Esophagus muscularis mucosa (tissue), 4 donors: ENCODE results near the gene HAGH. TPM values are rescaled to one million over a fixed set of nuclear protein-coding genes. Genes with fewer than 3 reads are reported as not detected.

Source experiments
- DNase-seq: peaks from one replicate; pipeline ENCODE4 v3.0.0-alpha.2; 2017; ENCODE audit errors: extremely low spot score
- H3K27ac ChIP-seq, 4 donors: fragments of 200-600 bp; sonication (generic); replicated peaks in 1 of 4; 1 replicate in 3 of 4; 2 replicates in 1 of 4; pipeline ENCODE4 v1.5.1; 2016 to 2019; ENCODE audit warnings: mild to moderate bottlenecking in 1 of 4
- H3K27me3 ChIP-seq, 4 donors: fragments of 200-600 bp; sonication (generic); one replicate each; pipeline versions ENCODE4 v1.5.1 to v1.6.0; 2016 to 2019
- H3K36me3 ChIP-seq, 4 donors: fragments of 200-600 bp; sonication (generic); one replicate each; pipeline ENCODE4 v1.5.1; 2016 to 2019
- H3K4me1 ChIP-seq, 4 donors: fragments of 200-600 bp; sonication (generic); one replicate each; pipeline ENCODE4 v1.5.1; 2016 to 2019
- H3K4me3 ChIP-seq, 4 donors: fragments of 200-600 bp; sonication (generic); 1 replicate in 2 of 4; 2 replicates in 2 of 4; pipeline ENCODE4 v1.5.1; 2016 to 2019; ENCODE audit warnings: mild to moderate bottlenecking in 4 of 4, moderate library complexity in 1 of 4
- H3K9me3 ChIP-seq, 4 donors: fragments of 200-600 bp; sonication (generic); 1 replicate in 3 of 4; 2 replicates in 1 of 4; pipeline ENCODE4 v1.5.1; 2016 to 2019
- EP300 ChIP-seq: sonication (generic); formaldehyde crosslinking; IDR thresholded peaks from one replicate; pipeline ENCODE4 v1.6.1; 2017; ENCODE audit warnings: antibody characterized with exemption
- POLR2A ChIP-seq: fragments of 450-650 bp; IDR thresholded peaks from one replicate; pipeline ENCODE4 v1.6.1; 2017; ENCODE audit warnings: antibody characterized with exemption, moderate library complexity, mild to moderate bottlenecking, low read depth
- POLR2AphosphoS5 ChIP-seq, 2 donors: sonication (generic); formaldehyde crosslinking; IDR thresholded peaks; one replicate each; pipeline ENCODE4 v1.6.1; 2017; ENCODE audit warnings: antibody characterized with exemption in 2 of 2
- WGBS: methylation state at CpG from one replicate; pipeline ENCODE4 v1.1.5; 2018; 5-methylcytosine and 5-hydroxymethylcytosine counted together
- intact Hi-C: fragments of 100-400 bp; cut with DNase I; formaldehyde crosslinking; loops from one replicate; pipeline ENCODE4 v1.15.1; 2023
- total RNA-seq, 4 donors: library from RNA; depleted of rRNA; stranded (reverse); fragments of >200 nt; gene quantifications; one replicate each; pipeline versions ENCODE4 v1.1.0 to v1.2.1, GENCODE V29; 2016
- TF ChIP-seq, protein P1 (sequence below), 3 experiments: fragments of 200-600 bp in 2 of 3; fragments of 450-650 bp in 1 of 3; sonication (generic) in 2 of 3; IDR thresholded peaks; one replicate each; pipeline ENCODE4 v1.5.1; 2017 to 2019; ENCODE audit warnings: antibody characterized with exemption in 3 of 3, mild to moderate bottlenecking in 2 of 3, moderate library complexity in 1 of 3

HAGH gene
- total RNA-seq, 4 donors from 2014 or later, result 148 to 264 (median 180) TPM

GRCh38 chr16:1790261-1790610, 36.4 kb downstream of the HAGH start:
- intact Hi-C loops, result no loop called here

GRCh38 chr16:1789643-1790045, 37.0 kb downstream of the HAGH start:
- peaks cover 0 to 27% (median 13%) of the 10 kb centered on the region in 4 donors for H3K4me1 ChIP-seq
- no peak overlapping the region for H3K4me3 ChIP-seq
- no peaks in the 10 kb centered on the region for H3K27me3 ChIP-seq
- WGBS, result 89% methylated on average over 19 of the region's 25 CpGs
- DNase-seq, result no peak
- peaks cover 15 to 76% (median 71%) of the 10 kb centered on the region in 4 donors for H3K36me3 ChIP-seq
- intact Hi-C loops, result loop anchor here (5.0 kb wide), 1 partner anchor 33 kb away; no protein-coding TSS in a partner anchor
- no peak overlapping the region for H3K27ac ChIP-seq
- TF ChIP-seq EP300 (no peak), POLR2AphosphoS5 (IDR thresholded peaks at IDR 0.05) (no peak), POLR2A (no peak)
- TF ChIP-seq, protein P1, sequence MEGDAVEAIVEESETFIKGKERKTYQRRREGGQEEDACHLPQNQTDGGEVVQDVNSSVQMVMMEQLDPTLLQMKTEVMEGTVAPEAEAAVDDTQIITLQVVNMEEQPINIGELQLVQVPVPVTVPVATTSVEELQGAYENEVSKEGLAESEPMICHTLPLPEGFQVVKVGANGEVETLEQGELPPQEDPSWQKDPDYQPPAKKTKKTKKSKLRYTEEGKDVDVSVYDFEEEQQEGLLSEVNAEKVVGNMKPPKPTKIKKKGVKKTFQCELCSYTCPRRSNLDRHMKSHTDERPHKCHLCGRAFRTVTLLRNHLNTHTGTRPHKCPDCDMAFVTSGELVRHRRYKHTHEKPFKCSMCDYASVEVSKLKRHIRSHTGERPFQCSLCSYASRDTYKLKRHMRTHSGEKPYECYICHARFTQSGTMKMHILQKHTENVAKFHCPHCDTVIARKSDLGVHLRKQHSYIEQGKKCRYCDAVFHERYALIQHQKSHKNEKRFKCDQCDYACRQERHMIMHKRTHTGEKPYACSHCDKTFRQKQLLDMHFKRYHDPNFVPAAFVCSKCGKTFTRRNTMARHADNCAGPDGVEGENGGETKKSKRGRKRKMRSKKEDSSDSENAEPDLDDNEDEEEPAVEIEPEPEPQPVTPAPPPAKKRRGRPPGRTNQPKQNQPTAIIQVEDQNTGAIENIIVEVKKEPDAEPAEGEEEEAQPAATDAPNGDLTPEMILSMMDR (IDR thresholded peaks at IDR 0.05), result no peak
- H3K9me3 ChIP-seq, result no peaks in the 10 kb centered on the region

More at GRCh38 chr16:1790261-1790610, 36.4 kb downstream of the HAGH start:
- no peak for DNase-seq
- peaks cover 15 to 73% (median 68%) of the 10 kb centered on the region in 4 donors for H3K36me3 ChIP-seq
- H3K4me3 ChIP-seq, result no peak overlapping the region
- TF ChIP-seq POLR2A, result no peak
- TF ChIP-seq POLR2AphosphoS5 (IDR thresholded peaks at IDR 0.05), result no peak
- no peak for TF ChIP-seq EP300
- TF ChIP-seq, protein P1 (IDR thresholded peaks at IDR 0.05), result no peak
- WGBS, result 97% methylated on average over 12 of the region's 15 CpGs
- no peaks in the 10 kb centered on the region for H3K9me3 ChIP-seq
- H3K27me3 ChIP-seq, result no peaks in the 10 kb centered on the region
- H3K27ac ChIP-seq, result no peak overlapping the region
- peaks cover 0 to 21% (median 8%) of the 10 kb centered on the region in 4 donors for H3K4me1 ChIP-seq

- Histone ChIP-seq H3K27me3 (no peaks in the 10 kb centered on the region), H3K4me1 (peaks cover 8 to 36% (median 23%) of the 10 kb centered on the region in 4 donors), H3K4me3 (no peak overlapping the region), H3K36me3 (peaks cover 15 to 76% (median 71%) of the 10 kb centered on the region in 4 donors), H3K27ac (no peak overlapping the region), H3K9me3 (no peaks in the 10 kb centered on the region)
- intact Hi-C loops, result loop anchor here (5.0 kb wide), 1 partner anchor 34 kb away; no protein-coding TSS in a partner anchor
- no peak for DNase-seq
- TF ChIP-seq POLR2AphosphoS5 (IDR thresholded peaks at IDR 0.05), result no peak
- no peak for TF ChIP-seq POLR2A
- TF ChIP-seq, protein P1 (IDR thresholded peaks at IDR 0.05), result no peak
- WGBS, result 66% methylated on average over 4 of the region's 19 CpGs
These were observed 37.9 kb downstream of the HAGH start for GRCh38 chr16:1788708-1789100.

- no peaks in the 10 kb centered on the region for H3K9me3 ChIP-seq
- intact Hi-C loops, result loop anchor here (5.0 kb wide), 1 partner anchor 34 kb away; no protein-coding TSS in a partner anchor
- peaks cover 12 to 41% (median 27%) of the 10 kb centered on the region in 4 donors for H3K4me1 ChIP-seq
- H3K36me3 ChIP-seq, result peaks cover 15 to 76% (median 71%) of the 10 kb centered on the region in 4 donors
- DNase-seq, result no peak
- no peak overlapping the region for H3K27ac ChIP-seq
- no peaks in the 10 kb centered on the region for H3K27me3 ChIP-seq
- WGBS, result 94% methylated on average over 27 of the region's 38 CpGs
- TF ChIP-seq EP300 (no peak), POLR2A (no peak), POLR2AphosphoS5 (IDR thresholded peaks at IDR 0.05) (no peak)
- TF ChIP-seq, protein P1 (IDR thresholded peaks at IDR 0.05), result no peak
- no peak overlapping the region for H3K4me3 ChIP-seq
These were observed 38.4 kb downstream of the HAGH start for GRCh38 chr16:1788095-1788707.
